ENCODE results near the gene PPIA. TPM values are rescaled to one million over a fixed set of nuclear protein-coding genes. Genes with fewer than 3 reads are reported as not detected.

The PPIA gene
- total RNA-seq, 1 experiment from 2014 or later: 3,599 TPM

DNA sequence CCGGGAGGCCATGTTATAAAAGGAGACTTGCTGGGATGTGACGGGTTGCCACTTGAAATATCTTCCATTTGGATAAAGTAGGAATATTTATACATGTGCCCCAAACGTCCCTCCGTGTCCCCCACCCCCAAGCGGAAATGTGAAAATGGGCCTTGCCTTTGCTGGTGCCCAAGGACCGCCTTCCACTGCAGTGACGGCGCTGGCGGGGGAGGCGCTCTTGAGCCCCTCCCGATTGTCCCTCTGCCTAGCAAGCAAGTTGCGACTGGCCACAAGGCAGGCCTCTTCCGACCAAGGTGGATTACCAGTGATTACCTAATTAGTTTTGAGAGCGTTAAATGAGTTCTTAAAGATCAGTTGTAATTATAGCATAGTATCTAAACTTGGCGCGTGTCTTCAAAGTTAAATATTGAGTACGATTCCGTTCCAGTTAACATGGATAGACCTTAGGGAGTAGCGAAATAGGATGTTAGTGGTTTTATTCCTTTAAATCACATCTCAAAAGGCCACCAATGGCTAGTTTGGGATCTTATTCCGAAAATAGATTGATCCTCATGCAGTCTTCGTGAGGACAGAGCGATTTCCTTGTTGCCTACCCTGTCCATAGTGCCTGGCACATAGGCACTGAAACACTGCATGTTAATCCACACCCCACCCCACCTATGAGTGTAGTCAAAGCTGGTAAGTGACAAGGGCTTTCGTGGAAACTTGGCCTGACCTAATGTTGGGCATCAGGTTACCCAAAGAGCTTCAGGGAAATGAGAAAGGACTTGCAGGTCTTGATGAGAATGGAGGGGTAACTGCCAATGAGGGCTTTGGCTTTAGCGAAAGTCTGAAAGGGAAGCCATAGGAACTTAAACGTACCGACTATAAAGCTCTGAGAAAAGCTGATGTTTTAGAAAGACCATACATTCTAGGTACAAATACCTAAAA is 1.1 kb downstream of the PPIA start:
- ChIA-PET POLR2A (ENCODE audit: unreplicated experiment) (interaction anchor here (0.6 to 1.2 kb wide), 5 partner anchors 28 to 645 kb away, joined by 3 to 10 read pairs (median 7); partner anchors contain the start of gene TMED4), CTCF (interaction anchor here (0.6 to 0.7 kb wide), 2 partner anchors 59 to 85 kb away, joined by 3 read pairs; no protein-coding TSS in a partner anchor)
- H3K9me3 ChIP-seq (ENCODE audit: insufficient read depth, low read depth): no peaks in the 10 kb centered on the region
- peaks cover 52% of the 10 kb centered on the region for H4K20me1 ChIP-seq (ENCODE audit: insufficient read depth)
- no peaks in the 10 kb centered on the region for H3K27me3 ChIP-seq (ENCODE audit: insufficient read depth, low read depth)
- no peak for TF ChIP-seq EZH2 (IDR thresholded peaks at IDR 0.05; ENCODE audit: low read depth)
- TF ChIP-seq, protein P1, sequence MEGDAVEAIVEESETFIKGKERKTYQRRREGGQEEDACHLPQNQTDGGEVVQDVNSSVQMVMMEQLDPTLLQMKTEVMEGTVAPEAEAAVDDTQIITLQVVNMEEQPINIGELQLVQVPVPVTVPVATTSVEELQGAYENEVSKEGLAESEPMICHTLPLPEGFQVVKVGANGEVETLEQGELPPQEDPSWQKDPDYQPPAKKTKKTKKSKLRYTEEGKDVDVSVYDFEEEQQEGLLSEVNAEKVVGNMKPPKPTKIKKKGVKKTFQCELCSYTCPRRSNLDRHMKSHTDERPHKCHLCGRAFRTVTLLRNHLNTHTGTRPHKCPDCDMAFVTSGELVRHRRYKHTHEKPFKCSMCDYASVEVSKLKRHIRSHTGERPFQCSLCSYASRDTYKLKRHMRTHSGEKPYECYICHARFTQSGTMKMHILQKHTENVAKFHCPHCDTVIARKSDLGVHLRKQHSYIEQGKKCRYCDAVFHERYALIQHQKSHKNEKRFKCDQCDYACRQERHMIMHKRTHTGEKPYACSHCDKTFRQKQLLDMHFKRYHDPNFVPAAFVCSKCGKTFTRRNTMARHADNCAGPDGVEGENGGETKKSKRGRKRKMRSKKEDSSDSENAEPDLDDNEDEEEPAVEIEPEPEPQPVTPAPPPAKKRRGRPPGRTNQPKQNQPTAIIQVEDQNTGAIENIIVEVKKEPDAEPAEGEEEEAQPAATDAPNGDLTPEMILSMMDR (conservative IDR thresholded peaks at IDR 0.05): peak; percentile 79; the same call in 1 of the 2 replicates
- intact Hi-C loops (cut with micrococcal nuclease; ENCODE audit: unreplicated experiment): loop anchor here (1.0 to 10.0 kb wide), 8 partner anchors 32 to 209 kb away; partner anchors contain the start of genes H2AZ2, OGDH and ZMIZ2
- peaks cover 80% of the 10 kb centered on the region for H3F3A ChIP-seq (ENCODE audit: insufficient read depth, low read depth)
- peaks cover 26% of the 10 kb centered on the region for H3K4me1 ChIP-seq (replicated peaks; ENCODE audit: insufficient read depth)
- peak; percentile 87 for DNase-seq
- H2AFZ ChIP-seq: peak overlapping the region; percentile 31; the same call in 1 of the 2 replicates
- H3K4me3 ChIP-seq: peak overlapping the region; percentile 67
- peaks cover 69% of the 10 kb centered on the region for H3K79me2 ChIP-seq (ENCODE audit: low read depth)
- peak overlapping the region; percentile 93 for H3K27ac ChIP-seq
- no peaks in the 10 kb centered on the region for H3K9me2 ChIP-seq (ENCODE audit: insufficient read depth)
- BruUV-seq (replicated peaks): TSS peak; percentile 34
- peaks cover 42% of the 10 kb centered on the region for H3K36me3 ChIP-seq (ENCODE audit: low read depth)
- H3K4me2 ChIP-seq: peak overlapping the region; percentile 96

DNA sequence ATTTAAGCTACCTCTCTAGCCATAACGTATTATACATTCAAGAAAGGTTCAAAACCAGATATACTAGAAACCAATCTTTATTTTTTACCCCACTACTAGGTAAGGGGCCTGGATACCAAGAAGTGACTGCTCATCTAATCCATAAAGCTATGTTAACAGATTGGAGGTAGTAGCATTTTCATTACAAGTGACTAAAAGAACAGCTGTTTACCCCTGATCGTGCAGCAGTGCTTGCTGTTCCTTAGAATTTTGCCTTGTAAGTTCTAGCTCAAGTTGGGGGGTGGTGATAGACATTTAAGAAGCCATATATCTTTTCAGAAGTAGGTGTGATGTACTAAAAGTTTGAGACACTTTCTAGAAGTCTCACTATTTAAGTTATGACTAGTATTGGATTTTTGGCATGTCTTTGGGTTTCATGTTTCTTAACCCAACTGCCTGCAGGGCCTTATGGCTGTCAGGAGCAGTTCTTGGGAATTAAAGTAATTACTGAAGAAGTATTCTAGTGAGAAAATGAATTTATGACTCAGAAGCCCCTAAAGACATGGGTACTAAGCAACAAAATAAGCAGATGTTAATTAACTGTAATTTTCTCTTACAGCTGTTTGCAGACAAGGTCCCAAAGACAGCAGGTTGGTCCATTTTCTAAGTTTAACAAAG is 2.3 kb downstream of the PPIA start:
- intact Hi-C loops (cut with micrococcal nuclease; ENCODE audit: unreplicated experiment): loop anchor here (10.0 kb wide), 1 partner anchor 114 kb away; no protein-coding TSS in a partner anchor

More for the DNA sequence above, 2.3 kb downstream of the PPIA start:
- H3F3A ChIP-seq (ENCODE audit: insufficient read depth, low read depth): peaks cover 88% of the 10 kb centered on the region
- peak overlapping the region; percentile 96 for H3K4me2 ChIP-seq
- no peaks in the 10 kb centered on the region for H3K9me3 ChIP-seq (ENCODE audit: insufficient read depth, low read depth)
- H3K79me2 ChIP-seq (ENCODE audit: low read depth): peaks cover 69% of the 10 kb centered on the region
- peaks cover 30% of the 10 kb centered on the region for H3K4me1 ChIP-seq (replicated peaks; ENCODE audit: insufficient read depth)
- H3K9me2 ChIP-seq (ENCODE audit: insufficient read depth): no peaks in the 10 kb centered on the region
- no peaks in the 10 kb centered on the region for H3K27me3 ChIP-seq (ENCODE audit: insufficient read depth, low read depth)
- CTCF ChIA-PET: interaction anchor here (0.6 kb wide), 1 partner anchor 60 kb away, joined by 3 read pairs; no protein-coding TSS in a partner anchor
- POLR2A ChIA-PET (ENCODE audit: unreplicated experiment): interaction anchor here (0.6 to 1.2 kb wide), 6 partner anchors 29 to 193 kb away, joined by 3 to 5 read pairs (median 4); partner anchors contain the start of gene OGDH
- H2AFZ ChIP-seq: no peak overlapping the region
- H3K4me3 ChIP-seq: peak overlapping the region; percentile 67
- no TSS peak for BruUV-seq (replicated peaks)
- H3K36me3 ChIP-seq (ENCODE audit: low read depth): peaks cover 53% of the 10 kb centered on the region
- H3K27ac ChIP-seq: peak overlapping the region; percentile 93
- no peak for DNase-seq
- peaks cover 64% of the 10 kb centered on the region for H4K20me1 ChIP-seq (ENCODE audit: insufficient read depth)
- TF ChIP-seq EZH2 (IDR thresholded peaks at IDR 0.05; ENCODE audit: low read depth): no peak
- TF ChIP-seq, protein P1 (conservative IDR thresholded peaks at IDR 0.05): no peak

Measured in PC-9 (cell line).